Hepatocyte (in vitro differentiated cells): ENCODE data around the gene COBL. TPM values are rescaled to one million over a fixed set of nuclear protein-coding genes. Genes with fewer than 3 reads are reported as not detected.

Experiments used
- DNase-seq: peaks from one replicate; pipeline ENCODE4 v3.0.0-alpha.2; 2016; ENCODE audit warnings: low spot score
- H2AFZ ChIP-seq: fragments of 200-600 bp; sonication (generic); 2 replicates; pipeline ENCODE4 v1.6.0; 2016; ENCODE audit warnings: antibody characterized with exemption, mild to moderate bottlenecking
- H3K27ac ChIP-seq: fragments of 200-600 bp; sonication (generic); 2 replicates; pipeline ENCODE4 v1.5.1; 2016; ENCODE audit warnings: mild to moderate bottlenecking
- H3K27me3 ChIP-seq: fragments of 200-600 bp; sonication (generic); 2 replicates; pipeline ENCODE4 v1.6.1; 2016
- H3K36me3 ChIP-seq: fragments of 200-600 bp; sonication (generic); replicated peaks from 2 replicates; pipeline ENCODE4 v1.5.1; 2016; ENCODE audit warnings: low read depth; ENCODE audit not compliant: insufficient read depth
- H3K4me1 ChIP-seq: fragments of 200-600 bp; sonication (generic); 2 replicates; pipeline ENCODE4 v1.5.1; 2016; ENCODE audit warnings: mild to moderate bottlenecking, moderate library complexity; ENCODE audit not compliant: insufficient read depth
- H3K4me2 ChIP-seq: fragments of 200-600 bp; sonication (generic); 2 replicates; pipeline ENCODE4 v1.6.0; 2016
- H3K4me3 ChIP-seq: fragments of 200-600 bp; sonication (generic); 2 replicates; pipeline ENCODE4 v1.5.1; 2016; ENCODE audit warnings: mild to moderate bottlenecking
- H3K79me2 ChIP-seq: fragments of 200-600 bp; sonication (generic); 2 replicates; pipeline ENCODE4 v1.6.0; 2017; ENCODE audit warnings: mild to moderate bottlenecking
- H3K9me2 ChIP-seq: fragments of 200-600 bp; sonication (generic); replicated peaks from 2 replicates; pipeline ENCODE4 v1.6.0; 2017; ENCODE audit warnings: mild to moderate bottlenecking; ENCODE audit not compliant: insufficient read depth
- H3K9me3 ChIP-seq: fragments of 200-600 bp; sonication (generic); 2 replicates; pipeline ENCODE4 v1.5.1; 2016; ENCODE audit warnings: low read depth, mild to moderate bottlenecking
- H4K20me1 ChIP-seq: fragments of 200-600 bp; sonication (generic); 2 replicates; pipeline ENCODE4 v1.6.0; 2016; ENCODE audit warnings: mild to moderate bottlenecking; ENCODE audit not compliant: insufficient read depth, poor library complexity, severe bottlenecking
- EZH2 ChIP-seq: fragments of 200-600 bp; sonication (generic); IDR thresholded peaks from 2 replicates; pipeline ENCODE4 v1.6.1; 2016; ENCODE audit warnings: antibody characterized with exemption, mild to moderate bottlenecking, borderline replicate concordance
- EZH2phosphoT487 ChIP-seq: fragments of 200-600 bp; sonication (generic); IDR thresholded peaks from one replicate; pipeline ENCODE4 v1.6.1; 2018; ENCODE audit warnings: antibody characterized with exemption, mild to moderate bottlenecking, low read depth, moderate library complexity; ENCODE audit not compliant: unreplicated experiment, severe bottlenecking
- WGBS: methylation state at CpG from one replicate; pipeline ENCODE4 v1.1.6; 2016; ENCODE audit warnings: low lambda C conversion rate; ENCODE audit errors: missing lambda C conversion rate; 5-methylcytosine and 5-hydroxymethylcytosine counted together
- polyA plus RNA-seq: library from polyadenylated mRNA; unstranded; fragments of >200 nt; fragmentation: Nextera tagmentation; extraction: Ambion mirVana; gene quantifications from 2 replicates; pipeline ENCODE4 v1.2.1, GENCODE V29; 2016
- total RNA-seq: library from RNA; depleted of rRNA; stranded (reverse); fragments of >200 nt; gene quantifications from 2 replicates; pipeline ENCODE4 v1.2.3, GENCODE V29; 2014
- TF ChIP-seq, protein P1 (sequence below): fragments of 200-600 bp; sonication (generic); IDR thresholded peaks from 2 replicates; pipeline ENCODE4 v1.5.1; 2016; ENCODE audit warnings: antibody characterized with exemption, mild to moderate bottlenecking; ENCODE audit not compliant: poor library complexity

COBL gene
- total and polyA plus RNA-seq, 2 experiments from 2014 or later, result 7.8 to 20.5 TPM

DNA sequence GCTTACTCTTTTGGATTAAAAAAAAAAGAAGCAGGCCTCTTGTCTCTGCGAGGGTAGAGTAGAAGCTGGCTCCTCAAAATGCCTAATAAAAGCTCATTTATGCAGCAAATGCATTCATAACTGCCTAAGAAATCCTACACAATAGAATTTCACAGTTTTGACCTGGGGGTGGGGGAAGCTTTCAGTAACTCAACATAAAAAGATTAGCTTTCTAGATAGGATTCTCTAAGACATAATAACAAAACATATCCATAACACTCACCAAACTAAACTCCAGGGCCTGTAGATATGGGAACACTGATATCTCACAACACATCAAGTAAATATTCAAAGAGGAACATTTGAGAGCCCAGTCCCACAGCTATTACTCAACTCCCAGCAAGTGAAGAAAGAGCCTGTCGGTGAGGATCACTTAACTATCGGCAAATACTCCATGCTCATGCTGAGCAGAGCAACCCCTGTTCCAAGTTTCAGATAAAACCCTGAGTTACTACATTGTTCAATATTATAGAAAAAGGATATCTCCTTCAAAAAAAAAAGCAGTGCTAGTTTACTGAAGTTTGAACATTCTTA, 88.1 kb downstream of the COBL start:
- Histone ChIP-seq H3K9me3 (no peaks in the 10 kb centered on the region), H3K4me1 (peaks cover 17% of the 10 kb centered on the region), H3K4me2 (no peak overlapping the region), H3K27ac (no peak overlapping the region), H2AFZ (no peak overlapping the region), H4K20me1 (no peaks in the 10 kb centered on the region), H3K27me3 (no peaks in the 10 kb centered on the region), H3K9me2 (no peaks in the 10 kb centered on the region), H3K4me3 (no peak overlapping the region), H3K36me3 (no peaks in the 10 kb centered on the region), H3K79me2 (peaks cover 56% of the 10 kb centered on the region)
- no peak for DNase-seq
- WGBS, result 33% methylated on average over 3 of the region's 3 CpGs
- TF ChIP-seq EZH2 (no peak), EZH2phosphoT487 (no peak)
- TF ChIP-seq, protein P1, sequence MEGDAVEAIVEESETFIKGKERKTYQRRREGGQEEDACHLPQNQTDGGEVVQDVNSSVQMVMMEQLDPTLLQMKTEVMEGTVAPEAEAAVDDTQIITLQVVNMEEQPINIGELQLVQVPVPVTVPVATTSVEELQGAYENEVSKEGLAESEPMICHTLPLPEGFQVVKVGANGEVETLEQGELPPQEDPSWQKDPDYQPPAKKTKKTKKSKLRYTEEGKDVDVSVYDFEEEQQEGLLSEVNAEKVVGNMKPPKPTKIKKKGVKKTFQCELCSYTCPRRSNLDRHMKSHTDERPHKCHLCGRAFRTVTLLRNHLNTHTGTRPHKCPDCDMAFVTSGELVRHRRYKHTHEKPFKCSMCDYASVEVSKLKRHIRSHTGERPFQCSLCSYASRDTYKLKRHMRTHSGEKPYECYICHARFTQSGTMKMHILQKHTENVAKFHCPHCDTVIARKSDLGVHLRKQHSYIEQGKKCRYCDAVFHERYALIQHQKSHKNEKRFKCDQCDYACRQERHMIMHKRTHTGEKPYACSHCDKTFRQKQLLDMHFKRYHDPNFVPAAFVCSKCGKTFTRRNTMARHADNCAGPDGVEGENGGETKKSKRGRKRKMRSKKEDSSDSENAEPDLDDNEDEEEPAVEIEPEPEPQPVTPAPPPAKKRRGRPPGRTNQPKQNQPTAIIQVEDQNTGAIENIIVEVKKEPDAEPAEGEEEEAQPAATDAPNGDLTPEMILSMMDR, result no peak

DNA sequence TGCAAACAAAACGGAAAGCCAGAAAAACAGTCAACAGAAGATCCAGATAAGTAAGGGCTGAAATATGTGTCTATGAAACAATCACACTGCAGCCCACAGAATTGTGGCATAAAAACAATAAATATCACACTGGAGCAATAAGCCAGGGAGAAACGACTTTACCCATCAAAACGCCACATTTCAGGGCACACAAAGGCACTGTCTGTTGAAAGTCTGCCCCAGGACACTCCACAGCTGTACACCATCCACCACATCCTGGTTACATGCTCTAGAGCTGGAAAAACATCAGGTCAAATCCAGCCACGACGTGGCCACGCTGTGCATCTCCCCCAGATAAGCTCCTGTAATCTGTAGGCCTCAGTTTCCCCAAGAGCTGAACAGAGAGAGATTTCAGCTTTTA, 88.7 kb downstream of the COBL start:
- WGBS, result 71% methylated on average over 6 of the region's 6 CpGs
- no peak overlapping the region for H3K27ac ChIP-seq
- H3K4me1 ChIP-seq, result peaks cover 17% of the 10 kb centered on the region

DNA sequence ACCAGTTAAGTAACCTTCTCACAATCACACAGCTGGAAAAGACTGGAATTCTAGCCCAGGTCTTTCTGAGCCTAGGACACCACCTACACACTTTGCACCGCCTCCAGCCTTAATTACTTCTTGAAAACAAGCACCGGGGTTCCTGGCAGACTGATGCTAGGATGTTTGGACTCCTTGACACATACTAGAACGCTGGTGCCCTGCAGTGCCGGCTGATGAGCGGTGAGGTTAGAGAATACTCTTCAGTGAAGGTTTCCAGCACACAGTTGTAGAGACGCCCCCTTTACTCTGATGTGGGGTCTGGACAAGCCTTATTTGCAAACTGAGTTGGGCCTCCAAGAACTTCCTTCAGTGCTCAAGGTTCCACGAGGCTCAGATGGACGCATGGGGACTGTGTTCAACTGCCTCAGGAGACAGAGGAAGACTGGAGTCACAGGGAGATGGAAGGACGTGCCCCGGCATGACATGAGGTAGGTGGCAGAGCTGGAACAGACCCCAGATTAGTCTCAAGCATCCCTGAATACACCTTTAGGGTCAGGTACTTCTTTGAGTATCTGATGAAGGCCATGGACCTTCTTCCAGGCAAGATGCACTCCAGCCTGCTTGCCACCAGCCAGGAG, 89.6 kb downstream of the COBL start:
- Histone ChIP-seq H3K36me3 (no peaks in the 10 kb centered on the region), H3K79me2 (peaks cover 55% of the 10 kb centered on the region), H2AFZ (no peak overlapping the region), H3K27ac (no peak overlapping the region), H3K4me3 (no peak overlapping the region), H4K20me1 (no peaks in the 10 kb centered on the region), H3K9me2 (no peaks in the 10 kb centered on the region), H3K27me3 (no peaks in the 10 kb centered on the region), H3K9me3 (no peaks in the 10 kb centered on the region), H3K4me2 (no peak overlapping the region), H3K4me1 (peaks cover 17% of the 10 kb centered on the region)
- TF ChIP-seq EZH2 (no peak), EZH2phosphoT487 (no peak)
- TF ChIP-seq, protein P1, result no peak
- WGBS, result 88% methylated on average over 10 of the region's 10 CpGs
- no peak for DNase-seq

More for the DNA sequence above, 88.7 kb downstream of the COBL start:
- H3K36me3 ChIP-seq, result no peaks in the 10 kb centered on the region
- DNase-seq, result no peak
- no peak for TF ChIP-seq EZH2phosphoT487
- TF ChIP-seq, protein P1, result no peak
- TF ChIP-seq EZH2, result no peak
- H3K27me3 ChIP-seq, result no peaks in the 10 kb centered on the region
- H3K9me2 ChIP-seq, result no peaks in the 10 kb centered on the region
- H3K4me3 ChIP-seq, result no peak overlapping the region
- no peaks in the 10 kb centered on the region for H4K20me1 ChIP-seq
- no peaks in the 10 kb centered on the region for H3K9me3 ChIP-seq
- peaks cover 59% of the 10 kb centered on the region for H3K79me2 ChIP-seq
- H2AFZ ChIP-seq, result no peak overlapping the region
- no peak overlapping the region for H3K4me2 ChIP-seq
